ENCODE data around the gene OLIG2.

Gene OLIG2

GRCh38 chr21:33036430-33037162 lies 10.9 kb downstream of the OLIG2 start:
- H3K9ac ChIP-seq (ENCODE audit: low read length), result no peak overlapping the region
- no peak overlapping the region for H3K27ac ChIP-seq (ENCODE audit: low read depth, low read length)
- no peaks in the 10 kb centered on the region for H3K4me1 ChIP-seq (ENCODE audit: insufficient read depth, low read length)
- no peak overlapping the region for H3K4me3 ChIP-seq (ENCODE audit: low read depth in 1 of 2, low read length in 2 of 2)
- no peaks in the 10 kb centered on the region for H3K9me3 ChIP-seq (ENCODE audit: low read length)
- peaks cover 11 to 41% of the 10 kb centered on the region in 2 donors for H3K27me3 ChIP-seq (ENCODE audit: control insufficient read depth in 1 of 2, insufficient read depth in 2 of 2, low read length in 2 of 2)
- no peaks in the 10 kb centered on the region for H3K36me3 ChIP-seq (ENCODE audit: insufficient read depth, low read length)

GRCh38 chr21:33037501-33037900 lies 11.8 kb downstream of the OLIG2 start:
- no peak overlapping the region for H3K27ac ChIP-seq (ENCODE audit: low read depth, low read length)
- no peak overlapping the region for H3K9ac ChIP-seq (ENCODE audit: low read length)
- no peaks in the 10 kb centered on the region for H3K9me3 ChIP-seq (ENCODE audit: low read length)
- H3K4me3 ChIP-seq (ENCODE audit: low read depth in 1 of 2, low read length in 2 of 2), result no peak overlapping the region
- H3K36me3 ChIP-seq (ENCODE audit: insufficient read depth, low read length), result no peaks in the 10 kb centered on the region
- H3K4me1 ChIP-seq (ENCODE audit: insufficient read depth, low read length), result no peaks in the 10 kb centered on the region
- peaks cover 2 to 32% of the 10 kb centered on the region in 2 donors for H3K27me3 ChIP-seq (ENCODE audit: control insufficient read depth in 1 of 2, insufficient read depth in 2 of 2, low read length in 2 of 2)

GRCh38 chr21:33039536-33039935 lies 13.8 kb downstream of the OLIG2 start:
- H3K27ac ChIP-seq (ENCODE audit: low read depth, low read length), result no peak overlapping the region

GRCh38 chr21:33040215-33040614 lies 14.5 kb downstream of the OLIG2 start:
- no peaks in the 10 kb centered on the region for H3K9me3 ChIP-seq (ENCODE audit: low read length)
- peaks cover 4 to 8% of the 10 kb centered on the region in 2 donors for H3K27me3 ChIP-seq (ENCODE audit: control insufficient read depth in 1 of 2, insufficient read depth in 2 of 2, low read length in 2 of 2)
- H3K27ac ChIP-seq (ENCODE audit: low read depth, low read length), result no peak overlapping the region
- H3K9ac ChIP-seq (ENCODE audit: low read length), result no peak overlapping the region
- no peak overlapping the region for H3K4me3 ChIP-seq (ENCODE audit: low read depth in 1 of 2, low read length in 2 of 2)
- no peaks in the 10 kb centered on the region for H3K36me3 ChIP-seq (ENCODE audit: insufficient read depth, low read length)
- H3K4me1 ChIP-seq (ENCODE audit: insufficient read depth, low read length), result no peaks in the 10 kb centered on the region

More at GRCh38 chr21:33039536-33039935, 13.8 kb downstream of the OLIG2 start:
- peaks cover under 1 to 15% of the 10 kb centered on the region in 2 donors for H3K27me3 ChIP-seq (ENCODE audit: control insufficient read depth in 1 of 2, insufficient read depth in 2 of 2, low read length in 2 of 2)
- no peaks in the 10 kb centered on the region for H3K36me3 ChIP-seq (ENCODE audit: insufficient read depth, low read length)
- no peak overlapping the region for H3K9ac ChIP-seq (ENCODE audit: low read length)
- H3K4me3 ChIP-seq (ENCODE audit: low read depth in 1 of 2, low read length in 2 of 2), result no peak overlapping the region
- no peaks in the 10 kb centered on the region for H3K9me3 ChIP-seq (ENCODE audit: low read length)
- H3K4me1 ChIP-seq (ENCODE audit: insufficient read depth, low read length), result no peaks in the 10 kb centered on the region

GRCh38 chr21:33041981-33042380 lies 16.2 kb downstream of the OLIG2 start:
- H3K9ac ChIP-seq (ENCODE audit: low read length), result no peak overlapping the region
- no peak overlapping the region for H3K4me3 ChIP-seq (ENCODE audit: low read depth in 1 of 2, low read length in 2 of 2)
- H3K36me3 ChIP-seq (ENCODE audit: insufficient read depth, low read length), result no peaks in the 10 kb centered on the region
- no peak overlapping the region for H3K27ac ChIP-seq (ENCODE audit: low read depth, low read length)
- H3K9me3 ChIP-seq (ENCODE audit: low read length), result no peaks in the 10 kb centered on the region
- peaks cover 4 to 7% of the 10 kb centered on the region in 2 donors for H3K27me3 ChIP-seq (ENCODE audit: control insufficient read depth in 1 of 2, insufficient read depth in 2 of 2, low read length in 2 of 2)
- no peaks in the 10 kb centered on the region for H3K4me1 ChIP-seq (ENCODE audit: insufficient read depth, low read length)

- no peaks in the 10 kb centered on the region for H3K4me1 ChIP-seq (ENCODE audit: insufficient read depth, low read length)
- no peak overlapping the region for H3K27ac ChIP-seq (ENCODE audit: low read depth, low read length)
- H3K27me3 ChIP-seq (ENCODE audit: control insufficient read depth in 1 of 2, insufficient read depth in 2 of 2, low read length in 2 of 2), result peaks cover 4 to 7% of the 10 kb centered on the region in 2 donors
- no peak overlapping the region for H3K4me3 ChIP-seq (ENCODE audit: low read depth in 1 of 2, low read length in 2 of 2)
- H3K9me3 ChIP-seq (ENCODE audit: low read length), result no peaks in the 10 kb centered on the region
- no peak overlapping the region for H3K9ac ChIP-seq (ENCODE audit: low read length)
- no peaks in the 10 kb centered on the region for H3K36me3 ChIP-seq (ENCODE audit: insufficient read depth, low read length)
Observed at GRCh38 chr21:33042812-33043211, 17.1 kb downstream of the OLIG2 start.

GRCh38 chr21:33046455-33046854 lies 20.7 kb downstream of the OLIG2 start:
- Histone ChIP-seq H3K4me3 (ENCODE audit: low read depth in 1 of 2, low read length in 2 of 2) (no peak overlapping the region), H3K27ac (ENCODE audit: low read depth, low read length) (no peak overlapping the region), H3K4me1 (ENCODE audit: insufficient read depth, low read length) (no peaks in the 10 kb centered on the region), H3K9me3 (ENCODE audit: low read length) (no peaks in the 10 kb centered on the region), H3K9ac (ENCODE audit: low read length) (no peak overlapping the region), H3K27me3 (ENCODE audit: control insufficient read depth in 1 of 2, insufficient read depth in 2 of 2, low read length in 2 of 2) (peaks cover 0 to 4% of the 10 kb centered on the region in 2 donors), H3K36me3 (ENCODE audit: insufficient read depth, low read length) (no peaks in the 10 kb centered on the region)

GRCh38 chr21:33047231-33047630 lies 21.5 kb downstream of the OLIG2 start:
- Histone ChIP-seq H3K9ac (ENCODE audit: low read length) (no peak overlapping the region), H3K36me3 (ENCODE audit: insufficient read depth, low read length) (no peaks in the 10 kb centered on the region), H3K4me1 (ENCODE audit: insufficient read depth, low read length) (no peaks in the 10 kb centered on the region), H3K27ac (ENCODE audit: low read depth, low read length) (no peak overlapping the region), H3K9me3 (ENCODE audit: low read length) (no peaks in the 10 kb centered on the region), H3K27me3 (ENCODE audit: control insufficient read depth in 1 of 2, insufficient read depth in 2 of 2, low read length in 2 of 2) (peaks cover 0 to 4% of the 10 kb centered on the region in 2 donors), H3K4me3 (ENCODE audit: low read depth in 1 of 2, low read length in 2 of 2) (no peak overlapping the region)

GRCh38 chr21:33051925-33052324 lies 26.2 kb downstream of the OLIG2 start:
- Histone ChIP-seq H3K27me3 (ENCODE audit: control insufficient read depth in 1 of 2, insufficient read depth in 2 of 2, low read length in 2 of 2) (no peaks in the 10 kb centered on the region), H3K9ac (ENCODE audit: low read length) (no peak overlapping the region), H3K36me3 (ENCODE audit: insufficient read depth, low read length) (no peaks in the 10 kb centered on the region), H3K4me3 (ENCODE audit: low read depth in 1 of 2, low read length in 2 of 2) (no peak overlapping the region), H3K9me3 (ENCODE audit: low read length) (no peaks in the 10 kb centered on the region), H3K4me1 (ENCODE audit: insufficient read depth, low read length) (no peaks in the 10 kb centered on the region), H3K27ac (ENCODE audit: low read depth, low read length) (no peak overlapping the region)

- Histone ChIP-seq H3K27ac (ENCODE audit: low read depth, low read length) (no peak overlapping the region), H3K9me3 (ENCODE audit: low read length) (no peaks in the 10 kb centered on the region), H3K4me3 (ENCODE audit: low read depth in 1 of 2, low read length in 2 of 2) (no peak overlapping the region), H3K27me3 (ENCODE audit: control insufficient read depth in 1 of 2, insufficient read depth in 2 of 2, low read length in 2 of 2) (no peaks in the 10 kb centered on the region), H3K36me3 (ENCODE audit: insufficient read depth, low read length) (no peaks in the 10 kb centered on the region), H3K9ac (ENCODE audit: low read length) (no peak overlapping the region), H3K4me1 (ENCODE audit: insufficient read depth, low read length) (no peaks in the 10 kb centered on the region)
Observed at GRCh38 chr21:33053951-33054350, 28.2 kb downstream of the OLIG2 start.

GRCh38 chr21:33055991-33056390 lies 30.3 kb downstream of the OLIG2 start:
- Histone ChIP-seq H3K4me1 (ENCODE audit: insufficient read depth, low read length) (no peaks in the 10 kb centered on the region), H3K9ac (ENCODE audit: low read length) (no peak overlapping the region), H3K27me3 (ENCODE audit: control insufficient read depth in 1 of 2, insufficient read depth in 2 of 2, low read length in 2 of 2) (no peaks in the 10 kb centered on the region), H3K36me3 (ENCODE audit: insufficient read depth, low read length) (no peaks in the 10 kb centered on the region), H3K27ac (ENCODE audit: low read depth, low read length) (no peak overlapping the region), H3K4me3 (ENCODE audit: low read depth in 1 of 2, low read length in 2 of 2) (no peak overlapping the region), H3K9me3 (ENCODE audit: low read length) (no peaks in the 10 kb centered on the region)

- Histone ChIP-seq H3K36me3 (ENCODE audit: insufficient read depth, low read length) (no peaks in the 10 kb centered on the region), H3K4me1 (ENCODE audit: insufficient read depth, low read length) (no peaks in the 10 kb centered on the region), H3K27me3 (ENCODE audit: control insufficient read depth in 1 of 2, insufficient read depth in 2 of 2, low read length in 2 of 2) (no peaks in the 10 kb centered on the region), H3K9me3 (ENCODE audit: low read length) (no peaks in the 10 kb centered on the region), H3K27ac (ENCODE audit: low read depth, low read length) (no peak overlapping the region), H3K9ac (ENCODE audit: low read length) (no peak overlapping the region), H3K4me3 (ENCODE audit: low read depth in 1 of 2, low read length in 2 of 2) (no peak overlapping the region)
Observed at GRCh38 chr21:33057385-33057940, 31.7 kb downstream of the OLIG2 start.
